Transverse colon (tissue), 4 donors: ENCODE measurements around the gene FOXC2.

ENCODE experiments used
- EP300 ChIP-seq: sonication (generic); formaldehyde crosslinking; IDR thresholded peaks from one replicate; pipeline ENCODE4 v1.6.1; 2017; ENCODE audit warnings: antibody characterized with exemption, low read depth
- POLR2A ChIP-seq: fragments of 450-650 bp; IDR thresholded peaks from one replicate; pipeline ENCODE4 v1.6.1; 2016; ENCODE audit warnings: antibody characterized with exemption, mild to moderate bottlenecking, moderate library complexity
- POLR2AphosphoS5 ChIP-seq, 3 donors: sonication (generic); formaldehyde crosslinking; IDR thresholded peaks; one replicate each; pipeline ENCODE4 v1.6.1; 2016; ENCODE audit warnings: antibody characterized with exemption in 3 of 3
- TF ChIP-seq, protein P1 (sequence below), 5 experiments: fragments of 200-600 bp in 3 of 5; fragments of 450-650 bp in 2 of 5; sonication (generic) in 3 of 5; IDR thresholded peaks; 1 replicate in 2 of 5; 2 replicates in 3 of 5; pipeline ENCODE4 v1.5.1; 2016 to 2017; ENCODE audit warnings: antibody characterized with exemption in 5 of 5, inconsistent platforms in 3 of 5, mild to moderate bottlenecking in 2 of 5, moderate library complexity in 1 of 5

GRCh38 chr16:86563469-86564345 is 2.9 kb upstream of the FOXC2 start:
- TF ChIP-seq POLR2AphosphoS5 (IDR thresholded peaks at IDR 0.05) (no peak), POLR2A (no peak), EP300 (no peak)
- TF ChIP-seq, protein P1, sequence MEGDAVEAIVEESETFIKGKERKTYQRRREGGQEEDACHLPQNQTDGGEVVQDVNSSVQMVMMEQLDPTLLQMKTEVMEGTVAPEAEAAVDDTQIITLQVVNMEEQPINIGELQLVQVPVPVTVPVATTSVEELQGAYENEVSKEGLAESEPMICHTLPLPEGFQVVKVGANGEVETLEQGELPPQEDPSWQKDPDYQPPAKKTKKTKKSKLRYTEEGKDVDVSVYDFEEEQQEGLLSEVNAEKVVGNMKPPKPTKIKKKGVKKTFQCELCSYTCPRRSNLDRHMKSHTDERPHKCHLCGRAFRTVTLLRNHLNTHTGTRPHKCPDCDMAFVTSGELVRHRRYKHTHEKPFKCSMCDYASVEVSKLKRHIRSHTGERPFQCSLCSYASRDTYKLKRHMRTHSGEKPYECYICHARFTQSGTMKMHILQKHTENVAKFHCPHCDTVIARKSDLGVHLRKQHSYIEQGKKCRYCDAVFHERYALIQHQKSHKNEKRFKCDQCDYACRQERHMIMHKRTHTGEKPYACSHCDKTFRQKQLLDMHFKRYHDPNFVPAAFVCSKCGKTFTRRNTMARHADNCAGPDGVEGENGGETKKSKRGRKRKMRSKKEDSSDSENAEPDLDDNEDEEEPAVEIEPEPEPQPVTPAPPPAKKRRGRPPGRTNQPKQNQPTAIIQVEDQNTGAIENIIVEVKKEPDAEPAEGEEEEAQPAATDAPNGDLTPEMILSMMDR (IDR thresholded peaks at IDR 0.05): peak; percentile 100
